Measurements from ENCODE around the gene ITK. TPM values are rescaled to one million over a fixed set of nuclear protein-coding genes. Genes with fewer than 3 reads are reported as not detected.

ITK gene
- total and polyA plus RNA-seq, 5 donors = 0.34 to 1.6 (median 0.77) TPM

- WGBS = 72% methylated on average over 10 of the region's 10 CpGs
- Histone ChIP-seq H3K9me3 (ENCODE audit: control insufficient read depth, low read length) (no peaks in the 10 kb centered on the region), H3K27me3 (ENCODE audit: control insufficient read depth, insufficient read depth) (no peaks in the 10 kb centered on the region), H3K4me1 (ENCODE audit: control insufficient read depth, insufficient read depth, low read length) (peaks cover 2% of the 10 kb centered on the region), H3K4me3 (ENCODE audit: low read length) (no peak overlapping the region), H3K27ac (ENCODE audit: low read length) (peak overlapping the region; percentile 67)
- intact Hi-C loops (cut with DNase I) = no loop called here
- peak in 1 of 2 donors; percentile 13 for ATAC-seq
- DNase-seq = no peak
Observed at GRCh38 chr5:157285310-157286035, 104.8 kb downstream of the ITK start.

DNA sequence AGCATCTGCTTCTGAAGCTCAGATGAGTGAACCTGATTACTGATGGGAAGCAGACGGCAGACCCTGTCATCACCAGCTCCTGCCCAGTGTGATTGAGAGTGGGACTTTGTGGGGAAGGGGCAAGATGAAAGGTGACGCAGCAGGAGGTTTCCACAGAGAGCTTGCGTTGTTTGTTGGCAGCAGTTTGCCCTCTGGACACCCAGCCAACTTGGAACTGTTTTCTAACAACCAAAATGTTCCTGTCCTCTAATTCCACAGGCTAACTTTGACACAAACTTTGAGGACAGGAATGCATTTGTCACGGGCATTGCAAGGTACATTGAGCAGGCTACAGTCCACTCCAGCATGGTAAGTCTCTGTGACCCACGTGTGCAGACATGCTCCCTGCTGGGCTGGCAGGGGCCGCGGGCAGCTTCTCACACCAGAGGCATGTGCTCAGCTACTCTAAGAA is 106.1 kb downstream of the ITK start:
- H3K4me3 ChIP-seq (ENCODE audit: low read length) = no peak overlapping the region
- peak; percentile 38 to 74 (median 58) for DNase-seq
- 45% methylated on average over 7 of the region's 7 CpGs for WGBS
- peak; percentile 70 to 75 for ATAC-seq
- peaks cover 8% of the 10 kb centered on the region for H3K4me1 ChIP-seq (ENCODE audit: control insufficient read depth, insufficient read depth, low read length)
- H3K9me3 ChIP-seq (ENCODE audit: control insufficient read depth, low read length) = no peaks in the 10 kb centered on the region
- H3K27ac ChIP-seq (ENCODE audit: low read length) = peak overlapping the region; percentile 73
- intact Hi-C loops (cut with DNase I) = no loop called here
- H3K27me3 ChIP-seq (ENCODE audit: control insufficient read depth, insufficient read depth) = no peaks in the 10 kb centered on the region

DNA sequence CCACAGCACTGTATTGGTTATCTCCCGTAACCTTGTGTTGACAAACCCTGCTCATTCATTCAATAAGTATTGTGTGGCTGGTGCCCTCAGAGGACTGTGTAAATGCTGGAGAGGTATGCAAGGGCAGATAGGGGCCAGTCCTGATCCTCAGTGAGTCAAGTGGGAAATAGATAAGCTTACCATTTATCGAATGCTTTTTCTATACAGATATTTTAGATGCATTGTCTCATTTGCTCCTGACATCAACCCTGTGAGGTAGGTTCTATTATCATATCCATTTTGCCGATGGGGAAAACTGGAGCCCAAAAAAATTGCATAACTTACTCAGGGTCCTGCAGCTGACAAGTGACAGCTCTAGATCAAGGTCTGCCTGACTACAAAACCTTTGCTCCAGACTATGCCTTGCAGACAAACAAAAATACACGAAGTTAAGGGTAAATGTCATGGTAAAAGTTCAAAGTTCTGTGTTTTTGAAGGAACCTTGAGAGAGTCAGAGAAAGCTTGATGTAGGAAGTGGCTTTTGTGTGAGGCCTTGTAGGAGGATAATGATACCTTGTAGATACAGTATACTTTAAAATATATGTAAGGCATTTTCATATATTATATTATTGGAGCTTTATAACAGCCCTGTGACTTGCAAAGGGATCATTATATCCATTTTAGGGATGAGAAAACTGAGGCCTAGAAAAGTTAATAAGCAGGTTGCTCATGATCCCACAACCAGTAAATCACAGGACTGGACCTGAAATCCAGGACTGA is 107.9 kb downstream of the ITK start:
- ATAC-seq (no peak), DNase-seq (no peak)
- H3K27me3 ChIP-seq (ENCODE audit: control insufficient read depth, insufficient read depth) = no peaks in the 10 kb centered on the region
- H3K4me3 ChIP-seq (ENCODE audit: low read length) = no peak overlapping the region
- H3K27ac ChIP-seq (ENCODE audit: low read length) = no peak overlapping the region
- 46% methylated on average over 4 of the region's 4 CpGs for WGBS
- intact Hi-C loops (cut with DNase I) = no loop called here
- no peaks in the 10 kb centered on the region for H3K9me3 ChIP-seq (ENCODE audit: control insufficient read depth, low read length)
- H3K4me1 ChIP-seq (ENCODE audit: control insufficient read depth, insufficient read depth, low read length) = peaks cover 8% of the 10 kb centered on the region

DNA sequence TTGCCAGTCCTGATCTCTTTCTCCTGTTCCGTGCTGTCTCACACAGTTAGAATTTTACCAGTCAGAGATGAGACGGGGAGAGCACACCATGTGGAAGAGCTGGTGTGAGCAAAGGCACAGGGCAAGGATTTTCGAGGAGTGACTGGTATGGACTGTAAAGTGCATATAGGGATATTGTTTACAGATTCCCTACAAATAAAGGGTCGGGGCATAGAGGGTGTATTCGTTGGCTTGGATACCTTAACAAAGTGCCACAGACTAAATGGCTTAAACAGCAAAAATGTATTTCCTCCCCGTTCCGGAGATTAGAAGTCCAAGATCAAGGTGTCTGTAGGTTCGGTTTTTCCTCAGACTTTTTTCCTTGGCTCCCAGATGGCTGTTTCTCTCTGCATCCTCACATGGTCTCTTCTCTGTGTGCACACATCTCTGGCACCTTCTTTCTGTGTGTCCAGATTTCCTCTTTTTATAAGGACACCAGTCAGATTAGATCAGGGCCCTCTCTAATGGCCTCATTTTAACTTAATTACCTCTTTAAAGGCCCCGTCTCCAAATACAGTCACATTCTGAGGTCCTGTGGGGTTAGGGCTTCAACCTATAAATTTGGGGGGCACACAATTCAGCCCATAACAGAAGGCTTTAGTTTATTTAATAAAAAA is 108.7 kb downstream of the ITK start:
- H3K27ac ChIP-seq (ENCODE audit: low read length) = no peak overlapping the region

DNA sequence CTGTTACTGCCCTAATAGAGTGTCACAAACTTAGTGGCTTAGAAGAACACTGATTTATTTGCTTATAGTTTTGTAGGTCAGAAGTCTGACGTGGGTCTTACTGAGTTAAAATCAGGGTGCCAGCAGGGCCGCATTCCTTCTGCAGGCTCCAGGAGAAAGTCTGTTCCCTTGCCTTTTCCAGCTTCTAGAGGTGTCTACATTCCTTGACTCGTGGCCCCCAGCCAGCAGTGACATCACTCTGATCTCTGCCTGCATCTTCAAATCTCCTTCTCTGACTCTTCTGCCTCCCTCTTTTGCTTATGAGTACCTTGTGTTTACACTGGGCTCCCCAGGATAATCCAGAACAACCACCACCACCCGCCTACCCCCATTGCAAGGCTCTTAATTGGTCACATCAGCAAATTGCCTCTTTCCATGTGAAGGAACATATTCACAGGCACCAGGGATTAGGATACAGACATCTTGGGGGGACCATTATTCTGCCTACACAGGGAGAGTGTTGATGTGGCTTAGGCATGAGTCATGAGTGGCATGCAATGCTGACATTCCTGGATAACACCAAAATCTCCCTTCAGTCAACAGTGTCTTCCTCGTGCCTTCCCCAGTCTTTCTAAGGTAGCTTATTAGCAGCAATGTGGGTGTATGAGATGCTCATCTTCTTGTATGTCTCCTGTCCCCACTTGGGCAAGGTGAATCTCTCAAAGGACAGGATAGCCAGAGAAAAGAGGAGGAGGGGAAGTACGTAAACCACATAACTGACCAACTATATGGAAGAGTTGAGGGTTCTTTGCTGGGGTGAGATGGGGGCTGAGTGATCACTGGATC is 109.7 kb downstream of the ITK start:
- peaks cover 8% of the 10 kb centered on the region for H3K4me1 ChIP-seq (ENCODE audit: control insufficient read depth, insufficient read depth, low read length)
- H3K9me3 ChIP-seq (ENCODE audit: control insufficient read depth, low read length) = no peaks in the 10 kb centered on the region
- no peak overlapping the region for H3K4me3 ChIP-seq (ENCODE audit: low read length)
- no peaks in the 10 kb centered on the region for H3K27me3 ChIP-seq (ENCODE audit: control insufficient read depth, insufficient read depth)
- 67% methylated on average over 6 of the region's 6 CpGs for WGBS
- ATAC-seq = peak in 1 of 2 donors; percentile 39
- H3K27ac ChIP-seq (ENCODE audit: low read length) = peak overlapping the region; percentile 34
- DNase-seq = no peak
- intact Hi-C loops (cut with DNase I) = no loop called here

More for the DNA sequence above, 108.7 kb downstream of the ITK start:
- no peaks in the 10 kb centered on the region for H3K9me3 ChIP-seq (ENCODE audit: control insufficient read depth, low read length)
- ATAC-seq (no peak), DNase-seq (no peak)
- peaks cover 8% of the 10 kb centered on the region for H3K4me1 ChIP-seq (ENCODE audit: control insufficient read depth, insufficient read depth, low read length)
- H3K4me3 ChIP-seq (ENCODE audit: low read length) = no peak overlapping the region
- WGBS = 83% methylated on average over 9 of the region's 9 CpGs
- intact Hi-C loops (cut with DNase I) = no loop called here
- H3K27me3 ChIP-seq (ENCODE audit: control insufficient read depth, insufficient read depth) = no peaks in the 10 kb centered on the region

DNA sequence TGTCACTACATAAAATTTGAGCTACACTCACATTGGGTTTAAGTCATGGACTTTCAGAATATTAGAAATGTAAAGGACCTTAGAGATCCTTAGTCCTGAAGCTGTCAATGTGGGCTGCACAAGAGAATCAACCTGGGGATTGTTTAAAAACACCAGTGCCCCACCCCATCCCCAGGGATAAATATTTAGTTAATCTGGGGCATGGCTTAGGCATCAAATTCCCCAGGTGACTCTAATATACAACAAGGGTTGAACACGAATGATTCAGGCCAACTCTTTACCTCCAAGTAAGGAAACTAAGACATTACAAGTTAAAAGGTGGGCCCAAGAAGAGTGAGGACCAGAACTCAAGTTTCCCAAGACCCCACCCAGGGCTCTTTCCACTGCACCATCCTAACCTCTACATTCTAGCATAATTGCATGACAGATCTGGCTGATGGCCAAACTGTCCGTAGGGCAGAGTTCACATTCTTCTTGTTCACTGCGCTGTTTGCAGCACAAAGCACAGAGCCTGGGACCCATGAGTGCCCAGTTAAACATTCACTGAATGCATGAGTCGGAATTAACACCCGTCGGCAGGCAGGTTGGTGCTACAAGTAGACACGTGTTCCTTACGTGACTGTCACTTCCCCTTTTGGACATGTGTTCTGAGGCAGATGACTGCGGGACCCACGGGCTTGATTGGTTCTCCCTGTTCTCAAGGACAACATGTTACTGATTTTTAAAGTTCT is 110.5 kb downstream of the ITK start:
- no peak overlapping the region for H3K4me3 ChIP-seq (ENCODE audit: low read length)
- no peaks in the 10 kb centered on the region for H3K27me3 ChIP-seq (ENCODE audit: control insufficient read depth, insufficient read depth)
- WGBS = 43% methylated on average over 10 of the region's 10 CpGs
- peak; percentile 15 to 30 for ATAC-seq
- H3K4me1 ChIP-seq (ENCODE audit: control insufficient read depth, insufficient read depth, low read length) = peaks cover 8% of the 10 kb centered on the region
- peak in 1 of 3 donors; percentile 16 for DNase-seq
- H3K9me3 ChIP-seq (ENCODE audit: control insufficient read depth, low read length) = no peaks in the 10 kb centered on the region
- intact Hi-C loops (cut with DNase I) = no loop called here
- peak overlapping the region; percentile 83 for H3K27ac ChIP-seq (ENCODE audit: low read length)

DNA sequence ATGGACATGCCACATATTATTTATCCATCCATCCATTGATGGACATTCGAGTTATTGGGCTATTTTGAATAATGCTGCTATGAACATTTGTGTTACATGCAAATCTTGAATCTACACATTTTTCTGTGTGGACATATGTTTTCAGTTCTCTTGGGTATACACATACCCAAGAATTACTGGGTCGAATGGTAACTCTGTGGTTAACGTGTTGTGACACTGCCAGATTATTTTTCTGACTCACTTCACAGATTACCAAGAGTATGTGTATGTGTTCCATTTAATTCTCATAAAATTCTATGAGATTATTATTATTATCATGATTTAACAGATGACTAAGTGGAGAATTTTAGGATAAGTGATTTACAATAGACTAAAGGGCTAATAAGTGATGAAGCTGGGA is 112.0 kb downstream of the ITK start:
- Histone ChIP-seq H3K9me3 (ENCODE audit: control insufficient read depth, low read length) (no peaks in the 10 kb centered on the region), H3K4me3 (ENCODE audit: low read length) (no peak overlapping the region), H3K27me3 (ENCODE audit: control insufficient read depth, insufficient read depth) (no peaks in the 10 kb centered on the region), H3K4me1 (ENCODE audit: control insufficient read depth, insufficient read depth, low read length) (peaks cover 8% of the 10 kb centered on the region), H3K27ac (ENCODE audit: low read length) (no peak overlapping the region)
- DNase-seq (no peak), ATAC-seq (no peak)
- intact Hi-C loops (cut with DNase I) = no loop called here
- 86% methylated on average over 3 of the region's 3 CpGs for WGBS

GRCh38 chr5:157294407-157295091 is 113.9 kb downstream of the ITK start:
- DNase-seq = no peak
- Histone ChIP-seq H3K27me3 (ENCODE audit: control insufficient read depth, insufficient read depth) (no peaks in the 10 kb centered on the region), H3K9me3 (ENCODE audit: control insufficient read depth, low read length) (no peaks in the 10 kb centered on the region), H3K27ac (ENCODE audit: low read length) (no peak overlapping the region), H3K4me3 (ENCODE audit: low read length) (no peak overlapping the region), H3K4me1 (ENCODE audit: control insufficient read depth, insufficient read depth, low read length) (peaks cover 7% of the 10 kb centered on the region)
- intact Hi-C loops (cut with DNase I) = no loop called here
- 77% methylated on average over 7 of the region's 7 CpGs for WGBS
- no peak for ATAC-seq

- Histone ChIP-seq H3K27ac (ENCODE audit: low read length) (no peak overlapping the region), H3K9me3 (ENCODE audit: control insufficient read depth, low read length) (no peaks in the 10 kb centered on the region), H3K4me1 (ENCODE audit: control insufficient read depth, insufficient read depth, low read length) (peaks cover 7% of the 10 kb centered on the region), H3K4me3 (ENCODE audit: low read length) (no peak overlapping the region), H3K27me3 (ENCODE audit: control insufficient read depth, insufficient read depth) (no peaks in the 10 kb centered on the region)
- no peak for DNase-seq
- intact Hi-C loops (cut with DNase I) = no loop called here
- 66% methylated on average over 1 of the region's 1 CpG for WGBS
- no peak for ATAC-seq
Observed at GRCh38 chr5:157295247-157295646, 114.6 kb downstream of the ITK start.

Data from right cardiac atrium (tissue), 5 donors.